B cell (primary cell): Measurements from ENCODE around the gene FRMD8. TPM values are rescaled to one million over a fixed set of nuclear protein-coding genes. Genes with fewer than 3 reads are reported as not detected.

Experiments used
- ATAC-seq: fragments of 200-7000 bp; cut with Tn5 transposase; one replicate; pipeline ENCODE4 v1.10.0; 2021; ENCODE audit warnings: low read depth, mild to moderate bottlenecking, moderate number of reproducible peaks, moderate library complexity
- CTCF ChIA-PET: fragments of 350-600 bp; sonication (Branson Sonifier 250); formaldehyde crosslinking; loops from one replicate; lab custom pipeline; 2021; ENCODE audit warnings: antibody characterized with exemption, inconsistent platforms; lab: Charles Lee
- POLR2A ChIA-PET: fragments of 350-600 bp; sonication (Branson Sonifier 250); formaldehyde crosslinking; loops from one replicate; lab custom pipeline; 2021; ENCODE audit warnings: antibody characterized with exemption; lab: Charles Lee
- DNase-seq: peaks from one replicate; pipeline ENCODE4 v3.0.0; 2013
- H2AFZ ChIP-seq: 2 replicates; pipeline ENCODE4 v1.6.1; 2012; ENCODE audit warnings: mild to moderate bottlenecking, low read depth, low read length; ENCODE audit not compliant: insufficient read depth, poor library complexity, severe bottlenecking
- H3K27ac ChIP-seq, 2 donors: 1 replicate in 1 of 2; 2 replicates in 1 of 2; pipeline ENCODE4 v1.5.1; 2012 to 2013; ENCODE audit warnings: low read length in 2 of 2, mild to moderate bottlenecking in 2 of 2, moderate library complexity in 1 of 2
- H3K27me3 ChIP-seq, 4 experiments: fragments of 200-600 bp in 1 of 4; sonication (generic) in 1 of 4; replicated peaks in 1 of 4; 1 replicate in 2 of 4; 2 replicates in 2 of 4; pipeline versions ENCODE4 v1.6.1 to v1.7.0; 2013 to 2016; ENCODE audit warnings: low read length in 3 of 4, mild to moderate bottlenecking in 2 of 4, mixed read lengths in 1 of 4, moderate library complexity in 1 of 4; ENCODE audit not compliant: insufficient read depth in 4 of 4, control insufficient read depth in 3 of 4; ENCODE audit errors: control extremely low read depth in 1 of 4
- H3K36me3 ChIP-seq, 2 experiments: replicated peaks in 1 of 2; 1 replicate in 1 of 2; 2 replicates in 1 of 2; pipeline versions ENCODE4 v1.6.1 to v1.7.1; 2013; ENCODE audit warnings: low read length in 1 of 2; ENCODE audit not compliant: insufficient read depth in 2 of 2, control insufficient read depth in 1 of 2; ENCODE audit errors: control extremely low read depth in 1 of 2, extremely low read depth in 1 of 2
- H3K4me1 ChIP-seq, 2 donors: fragments of 200-600 bp in 1 of 2; sonication (generic) in 1 of 2; 1 replicate in 1 of 2; 2 replicates in 1 of 2; pipeline versions ENCODE4 v1.5.1 to v1.6.1; 2013 to 2017; ENCODE audit warnings: low read length in 2 of 2; ENCODE audit not compliant: control insufficient read depth in 2 of 2, insufficient read depth in 2 of 2
- H3K4me2 ChIP-seq: replicated peaks from 2 replicates; pipeline ENCODE3; 2012; ENCODE audit warnings: mild to moderate bottlenecking, low read depth, low read length; ENCODE audit not compliant: poor library complexity, severe bottlenecking
- H3K4me3 ChIP-seq, 5 experiments: fragments of 200-600 bp in 1 of 5; sonication (generic) in 1 of 5; 1 replicate in 3 of 5; 2 replicates in 2 of 5; pipeline versions ENCODE4 v1.5.1 to v1.7.0; 2011 to 2016; ENCODE audit warnings: low read length in 4 of 5, mild to moderate bottlenecking in 4 of 5, low read depth in 2 of 5, control low read depth in 1 of 5, moderate library complexity in 1 of 5; ENCODE audit not compliant: insufficient read depth in 1 of 5; ENCODE audit errors: control extremely low read depth in 1 of 5, extremely low read depth in 1 of 5
- H3K79me2 ChIP-seq: fragments of 200-600 bp; sonication (generic); one replicate; pipeline ENCODE4 v1.6.0; 2016; ENCODE audit warnings: low read length; ENCODE audit not compliant: control insufficient read depth, insufficient read depth
- H3K9ac ChIP-seq: fragments of 200-600 bp; sonication (generic); 2 replicates; pipeline ENCODE4 v1.6.1; 2017; ENCODE audit warnings: mild to moderate bottlenecking, low read length, moderate library complexity
- H3K9me3 ChIP-seq, 3 donors: one replicate each; pipeline versions ENCODE4 v1.6.1 to v1.7.1; 2013; ENCODE audit warnings: low read length in 2 of 3; ENCODE audit not compliant: control insufficient read depth in 2 of 3, insufficient read depth in 1 of 3; ENCODE audit errors: control extremely low read depth in 1 of 3
- H4K20me1 ChIP-seq: 2 replicates; pipeline ENCODE4 v1.6.0; 2012; ENCODE audit warnings: mild to moderate bottlenecking, low read length; ENCODE audit not compliant: insufficient read depth, control insufficient read depth, poor library complexity, severe bottlenecking
- H3K27ac Mint-ChIP-seq: one replicate; pipeline ENCODE4 v1.8.0; 2021; ENCODE audit warnings: mixed read lengths
- H3K27me3 Mint-ChIP-seq: one replicate; pipeline ENCODE4 v1.8.0; 2021; ENCODE audit warnings: mixed read lengths
- H3K4me1 Mint-ChIP-seq: one replicate; pipeline ENCODE4 v1.8.0; 2021; ENCODE audit warnings: mixed read lengths
- H3K4me3 Mint-ChIP-seq: one replicate; pipeline ENCODE4 v1.8.0; 2021; ENCODE audit warnings: mixed read lengths
- H3K9me3 Mint-ChIP-seq: one replicate; pipeline ENCODE4 v1.8.0; 2022; ENCODE audit warnings: mixed read lengths; ENCODE audit not compliant: insufficient read depth
- CTCF ChIP-seq: fragments of 200-600 bp; IDR thresholded peaks from one replicate; pipeline ENCODE4 v1.8.0; 2022; ENCODE audit warnings: antibody characterized with exemption, mild to moderate bottlenecking
- EZH2 ChIP-seq: IDR thresholded peaks from 2 replicates; pipeline ENCODE4 v1.6.1; 2012; ENCODE audit warnings: borderline replicate concordance, low read depth, mild to moderate bottlenecking, moderate library complexity, low read length; ENCODE audit not compliant: insufficient read depth, poor library complexity, severe bottlenecking
- WGBS: methylation state at CpG from one replicate; pipeline ENCODE4 v1.1.5; 2013; ENCODE audit warnings: missing lambda C conversion rate; ENCODE audit not compliant: insufficient coverage; 5-methylcytosine and 5-hydroxymethylcytosine counted together
- intact Hi-C: fragments of 100-400 bp; cut with micrococcal nuclease; formaldehyde crosslinking; loops from one replicate; pipeline ENCODE4 v1.10.0; 2022
- polyA plus RNA-seq: library from polyadenylated mRNA; depleted of rRNA; stranded (reverse); fragments of >200 nt; gene quantifications from 2 replicates; pipeline ENCODE4 v1.2.3, GENCODE V29; 2012
- total RNA-seq, 2 donors: library from RNA; stranded (reverse); fragments of 120-200 nt in 1 of 2; gene quantifications; 1 replicate in 1 of 2; 2 replicates in 1 of 2; pipeline versions ENCODE4 v1.2.3 to v1.2.4, GENCODE V29; 2013 to 2022

FRMD8 gene
- total and polyA plus RNA-seq, 2 donors (not counting 1 experiment from before 2014, with no cell fraction given) = 44.3 to 73.6 TPM

- WGBS = 50% methylated on average over 1 of the region's 5 CpGs
- CTCF ChIA-PET = interaction anchor here (0.9 kb wide), 2 partner anchors 12 to 14 kb away, joined by 3 to 4 read pairs; no protein-coding TSS in a partner anchor
- Histone ChIP-seq H3K79me2 (peaks cover 83% of the 10 kb centered on the region), H3K4me2 (peak overlapping the region; percentile 94), H3K27ac (peak overlapping the region; percentile 91 to 97), H3K27me3 (no peaks in the 10 kb centered on the region), H3K4me1 (peaks cover 83 to 89% of the 10 kb centered on the region in 2 donors), H3K36me3 (peaks cover 0 to 12% of the 10 kb centered on the region in 2 experiments), H3K4me3 (peak overlapping the region in 2 of 5 experiments; percentile 0 to 11), H3K9ac (peak overlapping the region; percentile 14), H3K9me3 (no peaks in the 10 kb centered on the region), H4K20me1 (no peaks in the 10 kb centered on the region), H2AFZ (no peak overlapping the region)
- Mint-ChIP-seq H3K4me3 (peak overlapping the region; percentile 92), H3K27ac (peak overlapping the region; percentile 100), H3K4me1 (peaks cover 83% of the 10 kb centered on the region), H3K27me3 (no peaks in the 10 kb centered on the region), H3K9me3 (no peaks in the 10 kb centered on the region)
- TF ChIP-seq CTCF = no peak
- no peak for TF ChIP-seq EZH2
- DNase-seq = no peak
- intact Hi-C loops = no loop called here
- POLR2A ChIA-PET = interaction anchor here (0.9 to 16.5 kb wide), 3 partner anchors 12 to 72 kb away, joined by 3 to 1159 read pairs (median 69); partner anchors contain the start of gene MALAT1
- ATAC-seq = no peak
These were observed 42.2 kb downstream of the FRMD8 start for GRCh38 chr11:65428578-65429067.

DNA sequence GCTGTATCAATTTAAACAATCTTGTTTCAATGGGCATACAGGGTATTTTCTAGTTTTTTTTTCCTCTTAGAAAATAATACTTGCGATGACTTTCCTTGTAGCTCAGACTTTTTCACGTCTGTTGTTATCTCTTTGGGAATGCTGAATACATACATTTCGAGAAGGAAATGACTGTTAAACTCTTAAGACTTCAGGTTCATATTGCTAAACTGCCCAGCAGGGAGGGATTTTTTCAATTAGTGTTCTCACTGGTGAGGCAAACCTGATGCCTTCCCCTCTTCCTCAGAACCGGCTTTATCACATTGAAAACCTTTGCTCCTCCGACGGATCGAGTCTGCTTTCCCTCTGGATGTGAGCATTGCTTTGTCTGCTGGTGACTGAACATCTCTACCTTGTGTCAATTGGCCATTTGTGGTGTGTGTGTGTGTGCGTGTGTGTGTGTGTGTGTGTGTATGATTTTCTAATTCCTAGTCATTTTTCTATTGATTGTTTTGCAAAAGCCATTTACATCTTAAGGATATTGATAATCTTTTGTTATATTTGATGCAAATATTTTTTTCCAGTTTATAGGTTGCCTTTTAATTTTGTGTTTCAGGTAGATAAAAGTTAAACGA, 42.7 kb downstream of the FRMD8 start:
- H3K4me2 ChIP-seq = peak overlapping the region; percentile 94
- no peaks in the 10 kb centered on the region for H3K9me3 Mint-ChIP-seq

More for the DNA sequence above, 42.7 kb downstream of the FRMD8 start:
- peak overlapping the region in 2 of 5 experiments; percentile 11 to 50 for H3K4me3 ChIP-seq
- ATAC-seq (no peak), DNase-seq (peak; percentile 35)
- no CpG with 5 or more reads among the region's 9 CpGs for WGBS
- Mint-ChIP-seq H3K27ac (peak overlapping the region; percentile 92), H3K4me3 (peak overlapping the region; percentile 82), H3K27me3 (no peaks in the 10 kb centered on the region), H3K4me1 (peaks cover 82% of the 10 kb centered on the region)
- H3K27ac ChIP-seq = peak overlapping the region; percentile 87 to 97
- no peaks in the 10 kb centered on the region for H3K27me3 ChIP-seq
- ChIA-PET CTCF (interaction anchor here (0.7 to 1.6 kb wide), 4 partner anchors 11 to 68 kb away, joined by 3 to 10 read pairs (median 4); no protein-coding TSS in a partner anchor), POLR2A (interaction anchor here (1.1 to 16.5 kb wide), 3 partner anchors 12 to 72 kb away, joined by 3 to 1159 read pairs (median 69); partner anchors contain the start of gene MALAT1)
- peaks cover 78 to 83% of the 10 kb centered on the region in 2 donors for H3K4me1 ChIP-seq
- H3K36me3 ChIP-seq = peaks cover 0 to 12% of the 10 kb centered on the region in 2 experiments
- no peaks in the 10 kb centered on the region for H4K20me1 ChIP-seq
- H3K9ac ChIP-seq = peak overlapping the region; percentile 56
- H3K9me3 ChIP-seq = no peaks in the 10 kb centered on the region
- no peak for TF ChIP-seq CTCF
- no peak for TF ChIP-seq EZH2
- H3K79me2 ChIP-seq = peaks cover 77% of the 10 kb centered on the region
- H2AFZ ChIP-seq = no peak overlapping the region
- intact Hi-C loops = no loop called here
